GM12878 (cell line): ENCODE measurements around the gene HHAT. TPM values are rescaled to one million over a fixed set of nuclear protein-coding genes. Genes with fewer than 3 reads are reported as not detected.

ENCODE experiments used
- ATAC-seq: fragments of 200-7000 bp; cut with Tn5 transposase; 3 replicates; pipeline ENCODE4 v1.9.1; 2020; ENCODE audit warnings: mild to moderate bottlenecking, moderate library complexity
- BruUV-seq: library from RNA; stranded (reverse); fragments of 400-500 nt; replicated peaks from 2 replicates; lab custom pipeline; 2021; lab: Mats Ljungman, UMichigan
- CTCF ChIA-PET: fragments of 300-600 bp; sonication (Branson Sonifier 250); formaldehyde crosslinking; extraction: SDS; loops from one replicate; lab custom pipeline; 2021; ENCODE audit warnings: inconsistent platforms; lab: Yijun Ruan, JAX
- POLR2A ChIA-PET: fragments of 350-600 bp; formaldehyde crosslinking; extraction: SDS; loops from one replicate; lab custom pipeline; 2021; ENCODE audit warnings: inconsistent platforms; lab: Charles Lee
- RAD21 ChIA-PET: fragments of 300-600 bp; sonication (Branson Sonifier 250); formaldehyde crosslinking; loops from one replicate; lab custom pipeline; 2023; ENCODE audit warnings: antibody characterized with exemption; ENCODE audit not compliant: unreplicated experiment; lab: Charles Lee
- SMC1A ChIA-PET: fragments of 300-600 bp; sonication (Branson Sonifier 250); formaldehyde crosslinking; loops from one replicate; lab custom pipeline; 2023; ENCODE audit not compliant: unreplicated experiment, uncharacterized antibody; lab: Charles Lee
- DNase-seq: peaks from one replicate; pipeline ENCODE4 v3.0.0-alpha.2; 2011; ENCODE audit warnings: low read depth, low spot score
- FAIRE-seq: peaks from 3 replicates; lab custom pipeline; 2011; peaks lifted over from hg19 to GRCh38; lab: Jason Lieb, UNC
- H2AFZ ChIP-seq: 2 replicates; pipeline ENCODE4 v1.6.0; 2011; ENCODE audit warnings: low read depth, low read length, control low read depth; ENCODE audit not compliant: control insufficient read depth
- H3K27ac ChIP-seq: 2 replicates; pipeline ENCODE4 v1.5.1; 2011; ENCODE audit warnings: control low read depth; ENCODE audit not compliant: control insufficient read depth, insufficient read depth
- H3K27me3 ChIP-seq, 2 experiments: replicated peaks in 1 of 2; 2 replicates each; pipeline versions ENCODE4 v1.6.0 to v1.6.1; 2011; ENCODE audit warnings: low read length in 1 of 2; ENCODE audit not compliant: control insufficient read depth in 2 of 2, insufficient read depth in 2 of 2
- H3K36me3 ChIP-seq, 2 experiments: 2 replicates each; pipeline ENCODE4 v1.5.1; 2011; ENCODE audit warnings: low read length in 1 of 2; ENCODE audit not compliant: control insufficient read depth in 2 of 2, insufficient read depth in 2 of 2
- H3K4me1 ChIP-seq: 2 replicates; pipeline ENCODE4 v1.6.1; 2011; ENCODE audit warnings: mild to moderate bottlenecking, low read length, moderate library complexity, mixed read lengths; ENCODE audit not compliant: control insufficient read depth, insufficient read depth
- H3K4me2 ChIP-seq: 2 replicates; pipeline ENCODE4 v1.6.0; 2011; ENCODE audit warnings: control low read depth; ENCODE audit not compliant: control insufficient read depth, insufficient read depth
- H3K4me3 ChIP-seq: fragments of 200-600 bp; sonication (generic); 2 replicates; pipeline ENCODE4 v1.5.1; 2016
- H3K79me2 ChIP-seq: 2 replicates; pipeline ENCODE4 v1.6.0; 2011; ENCODE audit warnings: low read length; ENCODE audit not compliant: control insufficient read depth, insufficient read depth
- H3K9ac ChIP-seq: 2 replicates; pipeline ENCODE4 v1.8.0; 2011; ENCODE audit warnings: low read length, control low read depth, mixed read lengths; ENCODE audit not compliant: control insufficient read depth, insufficient read depth
- H3K9me3 ChIP-seq: replicated peaks from 3 replicates; pipeline ENCODE4 v1.5.1; 2011; ENCODE audit warnings: mild to moderate bottlenecking, low read length; ENCODE audit not compliant: control insufficient read depth, insufficient read depth
- H4K20me1 ChIP-seq: 2 replicates; pipeline ENCODE4 v1.6.0; 2011; ENCODE audit not compliant: control insufficient read depth, insufficient read depth
- BHLHE40 ChIP-seq, 2 experiments: fragments of 450-650 bp in 1 of 2; IDR thresholded peaks; 2 replicates each; pipeline ENCODE4 v1.6.1; 2011 to 2017; ENCODE audit warnings: low read depth in 2 of 2, borderline replicate concordance in 1 of 2, improper control_type of control experiment in 1 of 2, low read length in 1 of 2, mild to moderate bottlenecking in 1 of 2
- CBFB ChIP-seq: IDR thresholded peaks from 2 replicates; pipeline ENCODE4 v1.6.1; 2016; ENCODE audit warnings: antibody characterized with exemption, low read depth
- DPF2 ChIP-seq: fragments of 450-650 bp; IDR thresholded peaks from 2 replicates; pipeline ENCODE4 v1.6.1; 2017; ENCODE audit warnings: mild to moderate bottlenecking
- EED ChIP-seq: sonication (generic); IDR thresholded peaks from 2 replicates; pipeline ENCODE4 v1.6.1; 2016; ENCODE audit warnings: antibody characterized with exemption, low read depth
- EP300 ChIP-seq, 2 experiments: fragments of 150-350 bp in 1 of 2; IDR thresholded peaks; 2 replicates each; pipeline ENCODE4 v1.6.1; 2011 to 2012; ENCODE audit warnings: low read depth in 2 of 2, low read length in 2 of 2, borderline replicate concordance in 1 of 2, improper control_type of control experiment in 1 of 2, inconsistent platforms in 1 of 2; ENCODE audit not compliant: control insufficient read depth in 1 of 2
- GATAD2B ChIP-seq: fragments of 450-650 bp; conservative IDR thresholded peaks from 2 replicates; pipeline ENCODE4 v1.6.1; 2017; ENCODE audit warnings: low read depth, mild to moderate bottlenecking, moderate library complexity
- IKZF1 ChIP-seq: fragments of 450-650 bp; conservative IDR thresholded peaks from 2 replicates; pipeline ENCODE4 v1.6.1; 2017; ENCODE audit warnings: antibody characterized with exemption, mild to moderate bottlenecking
- IRF4 ChIP-seq: IDR thresholded peaks from 2 replicates; pipeline ENCODE4 v1.6.1; 2011; ENCODE audit warnings: low read depth, low read length
- MXI1 ChIP-seq: fragments of 150-350 bp; IDR thresholded peaks from 2 replicates; pipeline ENCODE4 v1.6.1; 2011; ENCODE audit warnings: low read depth, mild to moderate bottlenecking, inconsistent platforms, low read length, improper control_type of control experiment
- NBN ChIP-seq: fragments of 450-650 bp; IDR thresholded peaks from 2 replicates; pipeline ENCODE4 v1.6.1; 2016
- NFIC ChIP-seq: IDR thresholded peaks from 2 replicates; pipeline ENCODE4 v1.6.1; 2012; ENCODE audit warnings: low read depth, mild to moderate bottlenecking, inconsistent platforms, low read length, moderate library complexity
- NFYA ChIP-seq: IDR thresholded peaks from 2 replicates; pipeline ENCODE4 v1.6.1; 2011; ENCODE audit warnings: low read depth, mild to moderate bottlenecking, low read length, improper control_type of control experiment, borderline replicate concordance
- NFYB ChIP-seq: IDR thresholded peaks from 2 replicates; pipeline ENCODE4 v1.6.1; 2011; ENCODE audit warnings: low read depth, mild to moderate bottlenecking, low read length, improper control_type of control experiment, moderate library complexity; ENCODE audit not compliant: insufficient read depth
- PKNOX1 ChIP-seq: fragments of 450-650 bp; IDR thresholded peaks from 2 replicates; pipeline ENCODE4 v1.6.1; 2016; ENCODE audit warnings: mild to moderate bottlenecking
- POLR2AphosphoS5 ChIP-seq: IDR thresholded peaks from 2 replicates; pipeline ENCODE4 v1.6.1; 2011; ENCODE audit warnings: mild to moderate bottlenecking, low read length, inconsistent platforms
- RUNX3 ChIP-seq: IDR thresholded peaks from 2 replicates; pipeline ENCODE4 v1.6.1; 2012; ENCODE audit warnings: low read length, inconsistent platforms
- TAF1 ChIP-seq: IDR thresholded peaks from 2 replicates; pipeline ENCODE4 v1.6.1; 2011; ENCODE audit warnings: mild to moderate bottlenecking, low read depth, low read length, borderline replicate concordance
- YY1 ChIP-seq: IDR thresholded peaks from 2 replicates; pipeline ENCODE4 v1.6.1; 2011; ENCODE audit warnings: low read depth, mild to moderate bottlenecking, low read length
- ZNF217 ChIP-seq: fragments of 450-650 bp; IDR thresholded peaks from 2 replicates; pipeline ENCODE4 v1.6.1; 2017; ENCODE audit warnings: antibody characterized with exemption, mild to moderate bottlenecking
- WGBS: methylation state at CpG from one replicate; pipeline ENCODE4 v1.1.6; 2016; ENCODE audit warnings: low lambda C conversion rate; ENCODE audit not compliant: insufficient replicate concordance, insufficient coverage; ENCODE audit errors: missing lambda C conversion rate; 5-methylcytosine and 5-hydroxymethylcytosine counted together
- in situ Hi-C: fragments of 300-500 bp; cut with MboI; formaldehyde crosslinking; loops from 9 replicates; pipeline ENCODE4 v1.14.3; 2018; ENCODE audit warnings: mixed read lengths
- intact Hi-C: fragments of 100-400 bp; cut with micrococcal nuclease; formaldehyde crosslinking; loops from one replicate; pipeline ENCODE4 v1.14.2; 2022; ENCODE audit not compliant: unreplicated experiment
- polyA plus RNA-seq, 11 experiments: library from polyadenylated mRNA; depleted of rRNA in 4 of 11; unstranded in 6 of 11; stranded (reverse) in 5 of 11; fragments of >200 nt; fragmentation: Nextera tagmentation in 4 of 11; fragmentation: Illumina TruSeq in 1 of 11; extraction: Ambion mirVana in 4 of 11; extraction: Trizol in 1 of 11; gene quantifications; 1 replicate in 1 of 11; 2 replicates in 10 of 11; pipeline versions ENCODE4 v1.2.1 to v1.2.3, GENCODE V29; 2011 to 2016; ENCODE audit warnings: inconsistent platforms in 2 of 11, missing spikeins in 2 of 11, low read depth in 1 of 11
- total RNA-seq, 4 experiments: library from RNA; depleted of rRNA in 3 of 4; stranded (reverse); fragments of >200 nt in 3 of 4; fragmentation: Illumina TruSeq in 1 of 4; extraction: Trizol in 1 of 4; gene quantifications; 2 replicates each; pipeline versions ENCODE4 v1.2.1 to v1.2.3, GENCODE V29; 2013 to 2021
- TF ChIP-seq, protein P1 (sequence below): IDR thresholded peaks from 2 replicates; pipeline ENCODE4 v1.6.1; 2012; ENCODE audit warnings: low read depth, low read length, improper control_type of control experiment
- TF ChIP-seq, protein P2 (sequence below): IDR thresholded peaks from 2 replicates; pipeline ENCODE4 v1.6.1; 2012; ENCODE audit warnings: low read length, inconsistent platforms

Gene HHAT
- total and polyA plus RNA-seq, 10 of the 15 experiments (the other 5 are each of a cell fraction or from before 2014, with no cell fraction given), result 1.2 to 37.6 (median 2.6) TPM

DNA sequence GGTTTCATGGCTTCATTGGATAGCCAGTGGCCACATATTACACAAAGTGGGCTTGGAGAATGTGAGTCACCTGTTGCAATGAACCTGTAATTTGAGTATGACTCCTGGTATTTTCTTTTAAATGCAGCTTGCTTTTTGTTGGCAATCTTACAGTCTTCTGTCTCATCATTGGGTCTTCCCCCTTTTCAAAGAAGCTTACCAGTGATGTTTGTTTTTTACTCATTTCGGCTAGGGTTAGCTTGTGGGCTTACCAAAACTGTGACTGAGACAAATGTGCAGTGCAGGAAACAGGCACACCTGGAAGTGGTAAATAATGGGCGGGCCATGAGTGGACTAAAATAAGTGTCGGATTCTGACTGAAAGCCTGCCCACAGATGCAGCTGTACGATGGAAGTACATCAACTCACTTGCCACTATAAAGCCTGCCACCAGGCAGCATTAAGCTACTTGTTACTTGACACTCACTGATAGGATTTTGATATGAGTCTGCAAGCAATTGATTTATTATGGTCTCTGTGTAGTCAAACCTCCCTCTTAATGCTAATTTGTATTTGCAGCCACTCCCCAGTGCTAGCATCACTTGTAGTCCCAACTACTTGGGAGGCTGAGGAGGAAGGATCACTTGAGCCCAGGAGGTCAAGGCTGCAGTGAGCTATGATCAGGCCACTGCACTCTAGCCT lies 4.2 kb downstream of the HHAT start:
- POLR2A ChIA-PET, result interaction anchor here (0.9 to 3.2 kb wide), 9 partner anchors 11 to 67 kb away, joined by 3 to 48 read pairs (median 8); no protein-coding TSS in a partner anchor
- DNase-seq, result peak; percentile 90
- Histone ChIP-seq H2AFZ (peak overlapping the region; percentile 26; the same call in 1 of the 2 replicates), H3K9ac (no peak overlapping the region), H3K4me2 (peak overlapping the region; percentile 69), H4K20me1 (no peaks in the 10 kb centered on the region), H3K36me3 (no peaks in the 10 kb centered on the region), H3K27ac (peak overlapping the region; percentile 6; the same call in 1 of the 2 replicates), H3K9me3 (no peaks in the 10 kb centered on the region), H3K4me1 (peaks cover 26% of the 10 kb centered on the region), H3K27me3 (no peaks in the 10 kb centered on the region), H3K79me2 (no peaks in the 10 kb centered on the region), H3K4me3 (no peak overlapping the region)
- FAIRE-seq, result peak; percentile 88
- peak; percentile 72 for ATAC-seq
- BruUV-seq, result no TSS peak
- CTCF ChIA-PET, result interaction anchor here (0.9 to 7.0 kb wide), 14 partner anchors 11 to 78 kb away, joined by 3 to 43 read pairs (median 6); no protein-coding TSS in a partner anchor
- 0% methylated on average over 4 of the region's 4 CpGs for whole genome bisulfite sequencing
- intact Hi-C loops, result loop anchor here (2.0 to 10.0 kb wide), 2 partner anchors 14 to 578 kb away; partner anchors contain the start of gene TRAF3IP3
- SMC1A ChIA-PET, result interaction anchor here (0.6 to 11.8 kb wide), 16 partner anchors 8 to 69 kb away, joined by 3 to 199 read pairs (median 5); no protein-coding TSS in a partner anchor
- RAD21 ChIA-PET, result interaction anchor here (1.0 to 7.8 kb wide), 11 partner anchors 11 to 352 kb away, joined by 3 to 82 read pairs (median 5); no protein-coding TSS in a partner anchor
- in situ Hi-C loops, result no loop called here
- TF ChIP-seq IRF4 (peak; percentile 43; the same call in 1 of the 2 replicates), DPF2 (0 out of 2 replicates have a peak, but pooled peaks have one; percentile 51), PKNOX1 (peak; percentile 93), BHLHE40 (IDR thresholded peaks at IDR 0.05; ENCODE audit: borderline replicate concordance in 1 of 2, low read depth in 2 of 2, low read length in 1 of 2) (peak; percentile 81 to 89), ZNF217 (no peak), TAF1 (no peak), IKZF1 (peak; percentile 61), CBFB (peak; percentile 51; the same call in 1 of the 2 replicates), RUNX3 (peak; percentile 89), EED (peak; percentile 75), POLR2AphosphoS5 (no peak), NFIC (peak; percentile 81), NFYA (no peak), NFYB (peak; percentile 68), MXI1 (peak; percentile 53; the same call in 1 of the 2 replicates), EP300 (IDR thresholded peaks at IDR 0.05; ENCODE audit: borderline replicate concordance in 1 of 2, control insufficient read depth in 1 of 2, low read depth in 2 of 2, low read length in 2 of 2) (peak in 1 of 2 experiments; percentile 65; a peak in 2 of 4 replicates), YY1 (no peak), GATAD2B (0 out of 2 replicates have a peak, but pooled peaks have one; percentile 43), NBN (peak; percentile 70; the same call in 1 of the 2 replicates)
- TF ChIP-seq, protein P1, sequence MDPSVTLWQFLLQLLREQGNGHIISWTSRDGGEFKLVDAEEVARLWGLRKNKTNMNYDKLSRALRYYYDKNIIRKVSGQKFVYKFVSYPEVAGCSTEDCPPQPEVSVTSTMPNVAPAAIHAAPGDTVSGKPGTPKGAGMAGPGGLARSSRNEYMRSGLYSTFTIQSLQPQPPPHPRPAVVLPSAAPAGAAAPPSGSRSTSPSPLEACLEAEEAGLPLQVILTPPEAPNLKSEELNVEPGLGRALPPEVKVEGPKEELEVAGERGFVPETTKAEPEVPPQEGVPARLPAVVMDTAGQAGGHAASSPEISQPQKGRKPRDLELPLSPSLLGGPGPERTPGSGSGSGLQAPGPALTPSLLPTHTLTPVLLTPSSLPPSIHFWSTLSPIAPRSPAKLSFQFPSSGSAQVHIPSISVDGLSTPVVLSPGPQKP, result no peak
- TF ChIP-seq, protein P2, sequence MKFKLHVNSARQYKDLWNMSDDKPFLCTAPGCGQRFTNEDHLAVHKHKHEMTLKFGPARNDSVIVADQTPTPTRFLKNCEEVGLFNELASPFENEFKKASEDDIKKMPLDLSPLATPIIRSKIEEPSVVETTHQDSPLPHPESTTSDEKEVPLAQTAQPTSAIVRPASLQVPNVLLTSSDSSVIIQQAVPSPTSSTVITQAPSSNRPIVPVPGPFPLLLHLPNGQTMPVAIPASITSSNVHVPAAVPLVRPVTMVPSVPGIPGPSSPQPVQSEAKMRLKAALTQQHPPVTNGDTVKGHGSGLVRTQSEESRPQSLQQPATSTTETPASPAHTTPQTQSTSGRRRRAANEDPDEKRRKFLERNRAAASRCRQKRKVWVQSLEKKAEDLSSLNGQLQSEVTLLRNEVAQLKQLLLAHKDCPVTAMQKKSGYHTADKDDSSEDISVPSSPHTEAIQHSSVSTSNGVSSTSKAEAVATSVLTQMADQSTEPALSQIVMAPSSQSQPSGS, result 0 out of 2 replicates have a peak, but pooled peaks have one; percentile 75
